Hematopoietic multipotent progenitor cell treated with erythropoietin and hydrocortisone succinate and interleukin-3 and kit ligand, for 6 days (in vitro differentiated cells): ENCODE results near the gene TRAPPC2.

Experiments used
- DNase-seq: peaks from one replicate; pipeline ENCODE4 v3.0.0-alpha.2; 2015

Gene TRAPPC2

DNA sequence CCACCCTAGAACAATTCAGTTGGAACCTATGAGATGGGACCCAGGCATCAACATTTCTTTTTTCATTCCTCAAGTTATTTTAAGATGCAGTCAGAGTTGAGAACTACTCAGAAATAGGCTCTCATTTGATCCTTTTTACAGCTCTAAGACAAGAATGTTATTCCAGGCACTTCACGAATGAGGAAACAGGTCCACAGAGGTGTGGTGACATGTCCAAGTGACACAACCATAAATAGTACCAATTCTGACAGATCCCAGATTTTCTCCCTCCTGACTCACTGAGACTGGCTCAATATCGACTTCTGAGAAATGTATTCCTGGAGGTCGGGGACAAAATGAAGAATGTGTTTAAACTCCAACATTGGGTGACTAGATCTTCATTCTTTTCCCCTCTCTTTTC is 70.4 kb downstream of the TRAPPC2 start:
- DNase-seq = no peak

DNA sequence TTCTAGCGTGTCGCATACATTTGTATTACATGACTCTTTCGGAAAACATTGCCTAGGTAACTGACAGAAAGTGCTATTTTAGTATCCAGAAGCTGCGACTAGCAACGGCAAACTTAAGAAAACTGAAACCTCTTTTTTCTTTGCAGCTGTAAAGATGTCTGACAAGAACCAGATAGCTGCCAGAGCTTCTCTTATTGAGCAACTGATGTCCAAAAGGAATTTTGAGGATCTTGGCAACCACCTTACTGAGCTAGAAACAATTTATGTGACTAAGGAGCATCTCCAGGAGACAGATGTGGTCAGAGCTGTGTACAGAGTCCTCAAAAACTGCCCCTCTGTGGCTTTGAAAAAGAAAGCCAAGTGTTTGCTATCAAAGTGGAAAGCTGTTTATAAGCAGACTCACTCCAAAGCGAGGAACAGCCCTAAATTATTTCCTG is 72.0 kb downstream of the TRAPPC2 start:
- DNase-seq = no peak
